NB4 (cell line): ENCODE results near the gene GPC3.

Experiments used
- DNase-seq: peaks from one replicate; pipeline ENCODE4 v3.0.0; 2010; ENCODE audit warnings: low read depth
- H3K4me3 ChIP-seq: one replicate; pipeline ENCODE4 v1.5.1; 2011; ENCODE audit warnings: mild to moderate bottlenecking, low read depth, low read length, moderate library complexity
- CTCF ChIP-seq: IDR thresholded peaks from one replicate; pipeline ENCODE4 v1.5.1; 2012; ENCODE audit warnings: low read depth, low read length
- MAX ChIP-seq: IDR thresholded peaks from 2 replicates; pipeline ENCODE4 v1.6.1; 2011; ENCODE audit warnings: low read depth, low read length
- MYC ChIP-seq: IDR thresholded peaks from 2 replicates; pipeline ENCODE4 v1.6.1; 2011; ENCODE audit warnings: low read depth, low read length
- POLR2A ChIP-seq: IDR thresholded peaks from 2 replicates; pipeline ENCODE4 v1.6.1; 2011; ENCODE audit warnings: mild to moderate bottlenecking; ENCODE audit not compliant: insufficient read length; ENCODE audit errors: extremely low read depth

GPC3 gene

GRCh38 chrX:133654811-133655210, 330.6 kb downstream of the GPC3 start:
- H3K4me3 ChIP-seq, result no peak overlapping the region
- DNase-seq, result no peak
- TF ChIP-seq MYC, result no peak
- no peak for TF ChIP-seq CTCF
- TF ChIP-seq POLR2A, result no peak
- TF ChIP-seq MAX, result no peak

DNA sequence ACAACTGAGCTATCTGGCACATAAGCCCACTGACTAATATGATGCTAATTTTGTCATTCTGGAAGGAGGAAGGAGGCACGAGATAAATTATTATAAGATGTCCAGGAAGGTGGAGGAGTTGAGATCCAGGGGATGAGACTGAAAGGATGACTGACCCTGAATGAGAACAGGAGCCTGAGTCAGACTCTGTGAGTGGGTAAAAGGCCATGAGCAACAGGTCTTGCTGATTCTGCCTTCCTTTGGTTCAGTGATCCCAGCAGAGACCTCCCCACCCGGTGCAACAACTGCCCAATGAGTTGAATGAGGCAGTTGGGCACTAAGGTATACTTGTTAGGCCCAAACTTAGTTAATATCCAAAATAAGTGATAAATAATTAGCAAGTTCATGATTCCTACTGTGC, 332.0 kb downstream of the GPC3 start:
- no peak for DNase-seq
- TF ChIP-seq CTCF (no peak), POLR2A (no peak), MYC (no peak), MAX (no peak)

DNA sequence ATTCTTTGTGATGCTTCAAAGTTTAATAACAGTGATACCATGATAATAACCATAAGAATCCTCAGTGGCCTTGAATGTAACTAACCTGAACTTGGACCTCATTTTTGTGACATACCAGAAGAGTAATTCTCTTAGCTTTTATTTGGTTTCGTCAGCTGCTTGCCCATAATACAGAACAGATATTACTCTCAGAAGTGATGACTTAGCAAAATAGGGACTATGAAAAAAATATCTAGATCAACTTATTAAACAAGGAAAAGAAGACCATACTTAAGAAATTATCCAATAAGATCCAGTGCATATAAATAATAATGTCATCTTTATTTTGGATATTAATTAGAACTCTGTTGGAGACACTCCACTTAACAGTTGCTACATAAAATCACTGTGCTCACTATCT, 333.2 kb downstream of the GPC3 start:
- TF ChIP-seq CTCF (no peak), MAX (no peak), POLR2A (no peak), MYC (no peak)
- DNase-seq, result no peak
- no peak overlapping the region for H3K4me3 ChIP-seq

More for the DNA sequence above, 332.0 kb downstream of the GPC3 start:
- H3K4me3 ChIP-seq, result no peak overlapping the region

DNA sequence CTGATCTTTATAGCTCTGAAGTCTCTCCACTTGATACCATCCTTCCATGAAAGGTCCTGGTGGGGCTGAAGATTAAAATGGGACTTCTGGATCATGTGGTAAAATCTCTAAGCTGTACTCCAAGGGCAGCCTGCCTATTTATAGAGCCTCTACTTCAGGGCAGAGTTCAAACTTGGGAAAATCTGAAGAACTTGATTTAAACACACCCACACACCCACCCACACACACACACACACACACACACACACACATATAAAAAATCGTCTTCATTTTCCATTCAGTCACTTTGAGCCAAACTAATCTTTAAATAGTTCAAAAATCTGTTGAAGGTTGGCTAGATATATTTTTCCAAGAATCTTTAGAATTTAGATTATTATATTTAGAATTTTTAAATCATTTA, 335.2 kb downstream of the GPC3 start:
- H3K4me3 ChIP-seq, result no peak overlapping the region
- no peak for DNase-seq
- TF ChIP-seq POLR2A (no peak), MAX (no peak), MYC (no peak), CTCF (no peak)

DNA sequence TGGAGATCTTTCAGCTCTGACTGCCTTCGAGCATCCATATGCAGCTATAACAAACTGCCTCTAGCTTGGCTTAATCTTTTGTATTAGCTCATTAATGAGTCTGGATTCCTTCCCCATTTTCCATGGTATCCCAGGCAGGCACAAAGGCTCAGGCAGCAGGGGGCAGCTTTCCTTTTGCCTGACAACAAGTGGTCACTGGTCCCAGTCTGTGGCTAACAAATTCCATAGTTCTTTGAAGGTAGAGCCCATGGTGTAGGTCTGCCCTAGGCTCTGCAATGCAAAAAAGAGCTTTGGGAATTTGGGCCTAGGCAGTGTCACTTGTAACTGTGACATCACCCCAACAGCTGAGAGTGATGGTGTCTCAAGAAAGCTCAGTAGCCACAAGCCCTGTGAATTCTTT, 335.7 kb downstream of the GPC3 start:
- TF ChIP-seq MYC (no peak), CTCF (no peak), MAX (no peak), POLR2A (no peak)
- H3K4me3 ChIP-seq, result no peak overlapping the region
- no peak for DNase-seq

GRCh38 chrX:133648594-133648993, 336.8 kb downstream of the GPC3 start:
- TF ChIP-seq MAX (no peak), POLR2A (no peak), CTCF (no peak), MYC (no peak)
- no peak for DNase-seq
- H3K4me3 ChIP-seq, result no peak overlapping the region
